Measurements from ENCODE around the gene LCN1.
A peak's percentile ranks its signal among the peaks of the same experiment; 100 is the strongest.

The LCN1 gene

DNA sequence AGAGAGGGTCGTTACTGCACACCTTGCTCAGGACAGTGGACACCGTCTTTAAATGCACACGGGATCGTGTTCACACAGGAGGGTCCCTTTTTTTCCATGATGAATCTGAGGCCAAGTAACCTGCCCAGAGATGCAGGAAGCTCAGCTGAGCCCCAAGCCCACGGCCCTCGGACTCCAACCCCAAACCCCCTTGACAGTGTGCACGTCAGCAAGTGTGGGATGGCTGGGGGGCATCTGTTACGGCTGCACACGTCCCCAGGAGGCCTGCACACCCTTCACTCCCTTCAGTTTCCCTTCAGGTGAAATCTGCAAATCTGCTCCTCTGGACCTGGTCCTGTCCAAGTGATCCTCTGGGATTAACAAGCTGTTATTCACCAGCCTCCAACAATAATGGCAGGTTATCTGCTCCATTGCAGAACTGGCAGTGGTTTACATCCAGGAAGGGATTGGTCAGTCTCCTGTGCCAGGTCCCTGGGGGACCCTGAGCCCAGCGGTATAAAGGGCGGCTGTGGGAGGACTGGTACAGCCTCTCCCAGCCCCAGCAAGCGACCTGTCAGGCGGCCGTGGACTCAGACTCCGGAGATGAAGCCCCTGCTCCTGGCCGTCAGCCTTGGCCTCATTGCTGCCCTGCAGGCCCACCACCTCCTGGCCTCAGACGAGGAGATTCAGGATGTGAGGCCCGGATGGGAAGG is at the start of gene LCN1:
TSS of gene LCN1 (plus strand) at position 525 of the 692 bp plus-strand sequence. CDS start at position 583, 58 bp downstream.
- DNase-seq = no peak

DNA sequence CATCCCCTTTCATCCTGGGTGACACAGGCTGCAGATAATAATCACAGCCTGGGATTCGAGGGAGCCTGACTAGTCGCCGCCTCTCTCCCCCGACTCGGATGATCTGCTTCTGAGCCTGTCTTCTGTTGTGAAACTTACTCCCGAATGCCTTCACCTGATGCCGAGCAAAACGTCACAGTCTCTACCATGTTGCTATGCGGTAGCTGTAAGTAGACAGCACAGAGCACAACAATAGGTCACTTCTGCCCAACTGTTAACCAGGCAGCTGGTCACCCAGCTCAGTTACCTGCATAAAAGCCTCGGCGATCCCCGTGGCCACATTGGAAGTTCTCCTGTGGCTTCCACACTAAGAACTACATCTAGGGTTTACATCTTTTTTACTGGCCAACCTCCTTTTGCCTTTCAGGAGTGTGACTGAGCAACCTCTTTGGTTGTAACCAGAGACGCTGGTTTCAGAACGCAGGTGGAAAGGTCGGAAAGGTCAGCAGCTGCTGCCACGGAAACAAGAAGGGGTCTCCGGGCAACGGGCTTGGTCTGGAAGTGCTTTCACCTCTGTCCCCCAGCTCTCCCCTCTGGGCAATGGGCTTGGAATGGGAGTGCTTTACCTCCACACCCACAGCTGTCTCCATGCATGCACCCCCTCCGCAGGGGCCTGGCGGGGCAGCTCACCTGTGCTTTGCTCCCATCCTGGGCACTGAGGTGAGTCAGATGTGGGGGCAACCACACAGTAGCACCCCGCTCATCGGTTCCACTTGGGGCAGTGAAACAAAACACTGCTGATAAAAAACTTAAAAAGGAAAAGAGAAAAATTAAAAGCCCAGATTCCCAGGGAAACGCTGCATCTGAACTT is 49.2 kb upstream of the LCN1 start:
- DNase-seq = no peak

DNA sequence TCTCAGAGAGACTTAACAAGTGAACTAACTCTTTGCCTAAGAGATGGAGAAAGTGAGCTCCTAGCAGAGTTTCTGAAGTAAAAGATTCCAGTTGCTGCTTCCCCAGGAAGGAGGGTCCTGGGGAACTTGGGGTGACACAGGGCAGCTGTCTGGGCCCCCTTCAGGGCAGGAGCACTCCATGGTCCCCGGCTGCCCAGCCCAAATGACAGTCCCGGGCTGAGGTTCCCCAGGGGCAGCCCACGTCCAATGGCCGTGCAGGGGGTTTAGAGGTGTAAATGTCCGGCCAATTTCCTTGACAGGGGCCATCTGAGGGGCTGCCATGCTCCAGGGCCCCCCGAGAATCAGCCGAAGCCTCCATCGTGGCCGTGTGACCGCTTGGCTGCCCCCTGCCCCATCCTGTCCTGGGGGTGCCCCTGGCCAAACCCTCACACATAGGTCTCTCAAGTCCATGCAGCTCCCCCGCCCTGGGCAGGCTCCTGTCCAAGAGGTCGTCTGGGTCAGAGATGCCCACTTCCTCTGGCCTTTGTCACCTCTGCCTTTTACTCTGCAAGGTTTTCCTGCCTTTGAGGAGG is 47.2 kb upstream of the LCN1 start:
- DNase-seq = no peak

DNA sequence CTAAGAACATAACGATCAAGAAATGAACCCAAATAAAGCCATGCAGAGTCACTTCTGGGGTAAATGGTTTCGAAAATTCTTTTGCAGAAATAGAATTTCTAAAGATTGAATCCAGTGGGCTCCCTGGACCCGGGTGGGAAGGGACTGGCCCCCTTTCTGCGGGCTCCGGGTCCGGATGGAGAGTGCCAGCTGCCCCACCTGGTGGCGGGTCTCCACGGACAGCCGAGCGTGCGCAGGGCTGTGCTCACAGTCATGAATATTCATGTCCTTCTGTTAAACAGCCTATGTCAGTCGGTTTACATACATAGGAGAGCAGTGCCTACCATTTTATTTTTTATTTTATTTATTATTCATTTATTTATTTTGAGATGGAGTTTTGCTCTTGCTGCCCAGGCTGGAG is 46.3 kb upstream of the LCN1 start:
- DNase-seq = peak in 1 of 14 donors; percentile 4

DNA sequence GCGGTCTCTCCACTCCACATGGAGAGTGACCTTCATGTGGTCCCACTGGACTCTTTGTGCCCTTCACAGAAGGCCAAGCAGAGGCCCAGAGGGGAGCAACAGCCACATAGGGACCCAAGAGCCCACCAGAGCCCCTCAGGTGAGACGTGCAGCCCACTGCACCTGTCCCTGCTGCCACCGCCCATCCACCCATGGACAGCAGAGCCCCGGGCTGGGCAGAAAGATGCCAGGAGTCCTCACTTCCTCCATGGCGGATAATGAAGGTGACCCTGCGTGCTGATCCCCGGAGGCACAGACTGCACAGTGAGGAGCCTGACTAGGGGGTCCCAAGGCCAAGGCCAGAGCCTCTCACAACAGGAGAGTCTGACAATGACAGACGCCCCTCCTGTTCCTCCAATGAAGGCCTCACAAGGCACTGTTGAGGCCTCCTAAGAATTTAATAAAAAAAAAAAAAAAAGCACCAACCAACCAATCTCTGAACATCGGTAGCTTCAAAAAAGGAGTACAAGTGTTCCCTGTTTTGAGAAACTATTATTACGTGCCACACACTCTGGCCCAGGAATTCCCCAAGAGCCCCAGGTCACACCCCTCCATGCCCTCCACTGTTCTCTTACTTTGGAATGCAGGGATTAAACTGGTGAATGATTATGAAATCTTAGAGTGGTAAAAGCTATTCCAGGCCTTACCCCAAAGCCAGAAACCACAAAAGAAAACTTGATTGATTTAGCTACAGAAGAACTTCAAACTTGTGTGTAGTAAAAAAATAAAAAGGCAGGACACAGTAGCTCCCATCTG is 44.5 kb upstream of the LCN1 start:
- DNase-seq = no peak

- DNase-seq = no peak
Measured at GRCh38 chr9:135478191-135478590, 43.0 kb upstream of the LCN1 start.

GRCh38 chr9:135478829-135479468 is 42.3 kb upstream of the LCN1 start:
- peak in 8 of 14 donors; percentile 11 to 55 (median 32) for DNase-seq

DNA sequence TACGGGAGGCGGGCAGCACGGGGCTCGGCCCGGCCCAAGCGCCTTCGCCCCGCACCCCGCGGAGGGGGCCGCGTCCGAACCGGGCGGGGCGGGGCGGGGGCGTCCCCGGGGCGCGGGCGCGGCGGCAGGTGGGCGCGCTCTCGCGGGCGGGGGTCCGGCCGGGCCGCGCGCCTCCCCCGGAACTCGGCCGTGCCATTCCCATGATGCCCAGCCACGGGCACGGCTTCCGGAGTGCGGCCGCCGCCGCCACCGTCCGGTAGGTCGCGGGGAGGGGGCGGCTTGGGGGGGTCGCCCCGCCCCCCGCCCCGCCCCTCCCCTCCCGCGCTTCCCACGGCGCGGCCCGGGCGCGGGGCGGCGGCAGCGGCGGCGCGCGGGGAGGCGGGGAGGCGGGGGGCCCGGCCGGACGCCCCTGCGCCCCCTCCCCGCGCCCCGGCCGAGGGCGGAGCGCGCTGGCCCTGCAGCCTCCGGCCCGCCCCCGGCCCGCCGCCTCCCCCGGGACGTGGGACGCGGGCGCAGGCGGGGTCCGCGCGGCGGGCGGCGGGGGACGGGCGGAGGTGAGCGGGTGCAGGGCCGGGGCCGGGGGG is 41.7 kb upstream of the LCN1 start, which contains the start of gene PPP1R26:
TSS of gene PPP1R26 (plus strand) at position 314 of the 584 bp plus-strand sequence. CDS start 4,729 bp downstream, outside the sequence.
- DNase-seq = peak in 2 of 14 donors; percentile 19 to 44

DNA sequence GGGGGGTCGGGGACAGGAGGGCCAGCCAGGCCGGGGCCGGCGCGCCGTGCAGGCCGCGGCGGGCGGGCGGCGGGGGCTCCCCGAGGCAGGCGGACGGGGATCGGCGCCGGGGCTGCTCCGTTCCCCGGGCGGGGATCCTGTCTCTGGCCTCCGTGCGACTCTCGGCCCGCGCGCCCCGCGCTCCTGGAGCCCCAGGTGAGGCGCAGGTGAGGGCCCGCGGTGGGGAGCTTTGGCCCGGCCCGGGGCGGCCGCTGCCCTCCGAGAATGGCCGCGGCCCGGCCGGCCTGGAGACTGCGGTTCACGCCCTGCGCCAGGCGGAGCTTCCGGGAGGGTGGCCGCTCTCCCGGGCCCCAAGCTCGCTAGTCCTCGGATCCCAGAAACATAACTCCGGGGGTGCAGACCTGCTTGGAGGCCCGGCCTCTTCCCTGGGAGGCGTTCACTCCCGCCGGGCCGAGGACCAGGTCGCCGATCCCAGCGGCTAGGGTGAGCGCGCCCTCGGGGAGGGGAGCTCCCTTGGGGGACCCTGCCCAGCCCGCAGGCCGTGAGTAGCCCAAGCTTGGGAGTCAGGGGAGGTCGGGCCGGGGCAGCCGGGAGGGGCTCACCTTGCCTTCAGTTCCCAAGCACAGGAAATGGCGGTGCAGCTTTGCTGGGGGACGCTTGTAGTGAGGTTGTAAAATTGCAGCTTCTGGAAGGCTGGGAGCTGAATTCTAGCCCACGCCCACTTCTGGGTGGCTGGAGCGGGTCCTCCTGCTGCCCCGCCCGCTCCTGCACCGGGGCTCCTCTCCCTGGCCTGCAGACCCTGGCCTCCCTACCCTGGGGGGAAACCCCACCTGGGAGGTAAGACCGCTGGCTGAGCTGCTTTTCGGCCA is 40.9 kb upstream of the LCN1 start:
- peak in 1 of 14 donors; percentile 44 for DNase-seq

DNA sequence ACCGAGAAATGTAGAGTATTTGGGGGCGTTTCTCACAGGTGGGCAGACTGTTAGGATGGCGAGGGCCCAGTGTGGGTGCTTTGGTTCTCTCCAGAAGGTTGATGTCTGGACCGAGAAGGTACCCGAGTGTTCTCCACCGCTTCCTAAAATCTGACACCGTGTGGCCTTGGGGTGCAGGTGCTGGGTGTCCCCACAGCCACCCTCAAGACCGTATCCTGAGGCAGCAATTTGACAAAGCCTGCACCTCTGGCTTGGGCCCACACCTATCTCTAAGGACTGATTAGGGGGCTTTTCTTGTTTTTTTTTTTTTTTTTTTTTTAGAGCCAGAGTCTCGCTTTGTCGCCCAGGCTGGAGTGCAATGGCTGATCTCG is 40.3 kb upstream of the LCN1 start:
- DNase-seq = no peak

DNA sequence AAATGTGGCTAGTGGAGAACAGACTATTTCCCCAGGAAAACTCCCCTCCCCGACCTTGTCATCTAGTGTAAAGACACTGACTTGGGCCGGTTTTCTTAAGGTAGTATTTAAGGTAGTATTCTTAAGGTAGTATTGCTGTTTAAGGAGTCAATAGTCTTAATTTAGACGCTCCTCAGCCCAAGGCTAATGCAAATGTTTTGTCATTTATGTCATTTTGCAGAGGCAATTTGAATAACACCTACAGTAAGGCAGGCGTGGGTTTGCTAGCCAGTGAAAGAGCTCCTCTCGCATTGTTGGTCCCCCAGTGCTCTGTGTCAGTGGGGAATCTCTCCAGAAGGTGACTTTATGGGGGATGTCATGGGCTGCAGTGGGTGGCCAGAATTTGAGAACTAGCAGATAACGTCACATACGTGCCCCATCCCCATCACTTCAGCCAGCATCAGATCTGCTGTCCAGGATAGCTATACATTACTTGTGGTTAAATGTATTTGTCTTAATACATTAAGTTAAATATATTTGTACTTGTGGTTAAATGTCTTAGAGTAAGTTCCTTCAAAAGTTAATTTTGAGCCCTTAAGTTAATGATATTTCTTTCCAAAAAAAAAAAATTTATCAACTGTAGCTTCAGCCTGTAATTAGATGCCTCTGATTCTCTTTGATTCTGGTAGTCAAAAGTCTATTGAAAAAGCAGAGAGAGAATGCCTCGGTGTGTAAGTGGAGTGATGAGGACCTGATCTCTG is 39.1 kb upstream of the LCN1 start:
- no peak for DNase-seq

- DNase-seq = no peak
Measured at GRCh38 chr9:135484460-135485277, 36.6 kb upstream of the LCN1 start.

GRCh38 chr9:135485385-135485784 is 35.9 kb upstream of the LCN1 start:
- DNase-seq = no peak

DNA sequence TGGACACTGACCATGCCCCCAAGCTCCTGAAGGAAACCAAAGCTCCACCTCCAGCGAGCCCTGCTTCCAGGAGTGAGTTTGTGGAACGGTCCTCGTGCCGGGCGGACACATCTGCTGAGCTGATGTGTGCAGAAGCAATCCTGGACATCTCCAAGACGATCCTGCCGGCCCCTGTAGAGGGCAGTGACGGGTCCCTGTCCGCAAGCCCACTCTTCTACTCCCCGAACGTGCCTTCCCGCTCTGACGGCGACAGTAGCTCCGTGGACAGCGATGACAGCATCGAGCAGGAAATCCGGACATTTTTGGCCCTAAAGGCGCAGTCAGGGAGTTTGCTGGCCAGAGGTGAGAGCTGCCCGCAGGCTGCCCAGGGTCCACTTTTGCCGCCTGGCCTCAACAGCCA is 35.4 kb upstream of the LCN1 start:
- no peak for DNase-seq

DNA sequence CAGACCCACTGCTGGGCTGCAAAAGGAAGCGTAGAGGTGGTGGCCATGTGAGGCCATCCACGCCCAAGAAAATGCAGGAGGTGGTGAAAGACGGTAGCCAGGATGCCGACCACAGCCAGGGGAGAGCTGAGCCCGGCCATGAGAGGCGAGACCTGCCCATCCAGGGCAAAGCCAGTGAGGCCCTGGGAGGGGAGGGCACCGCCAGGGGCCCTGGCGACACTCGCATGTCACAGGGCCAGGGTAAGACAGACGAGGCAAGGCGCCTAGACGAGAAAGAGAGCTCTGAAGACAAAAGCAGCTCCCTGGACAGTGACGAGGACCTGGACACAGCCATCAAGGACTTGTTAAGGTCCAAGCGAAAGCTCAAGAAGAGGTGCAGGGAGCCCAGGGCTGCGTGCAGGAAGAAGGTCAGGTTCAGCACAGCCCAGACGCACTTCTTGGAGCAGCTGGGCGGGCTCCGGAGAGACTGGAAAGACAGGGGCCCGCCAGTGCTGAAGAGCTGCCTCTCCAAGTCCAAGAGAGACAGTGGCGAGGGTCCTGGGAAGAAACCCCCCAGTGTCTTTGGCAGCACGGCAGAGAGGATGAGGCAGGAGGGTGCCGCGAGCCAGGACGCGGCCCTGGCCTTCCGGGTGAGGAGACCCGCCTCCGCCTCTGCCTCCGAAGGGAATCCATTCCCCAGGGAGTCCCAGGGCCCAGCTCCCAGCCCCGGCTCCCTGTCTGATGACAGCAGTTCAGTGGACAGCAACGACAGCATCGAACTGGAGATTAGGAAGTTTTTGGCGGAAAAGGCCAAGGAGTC is 34.8 kb upstream of the LCN1 start:
- no peak for DNase-seq

DNA sequence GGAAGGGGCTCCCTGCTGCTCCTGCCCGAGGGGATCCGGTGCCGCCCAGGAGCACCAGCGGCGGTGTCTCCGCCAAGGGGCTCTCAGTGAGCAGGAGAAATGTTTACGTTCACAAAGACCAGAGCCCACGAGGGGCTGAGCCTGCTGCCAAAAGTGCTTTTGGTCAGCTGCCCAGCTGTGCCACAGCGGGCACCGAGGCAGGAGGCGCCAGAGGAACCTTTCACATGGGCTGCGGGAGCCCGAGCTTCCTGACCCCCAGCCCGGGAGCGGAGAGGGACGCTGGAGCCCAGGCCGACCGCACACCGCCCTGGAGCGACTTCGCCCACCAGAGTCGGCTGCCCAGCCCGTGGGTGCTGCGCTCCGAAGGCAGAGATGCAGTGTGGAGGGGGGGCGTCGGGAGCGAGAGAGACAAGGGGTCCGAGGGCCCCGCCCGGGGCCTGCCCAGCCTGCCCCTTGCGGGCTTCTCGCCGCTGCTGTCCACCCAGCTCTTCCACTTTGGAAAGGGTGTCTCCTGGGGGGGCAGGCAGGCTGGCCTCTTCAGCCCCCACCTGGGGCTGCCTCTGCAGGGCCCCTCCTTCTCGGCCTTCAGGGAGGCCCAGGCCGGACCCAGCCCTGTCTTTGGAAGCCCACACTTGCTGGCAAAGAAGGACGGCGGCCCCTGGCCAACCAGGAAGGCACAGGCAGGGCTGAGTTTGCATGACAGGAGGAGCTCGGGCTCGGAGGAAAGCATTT is 33.8 kb upstream of the LCN1 start:
- DNase-seq = no peak

DNA sequence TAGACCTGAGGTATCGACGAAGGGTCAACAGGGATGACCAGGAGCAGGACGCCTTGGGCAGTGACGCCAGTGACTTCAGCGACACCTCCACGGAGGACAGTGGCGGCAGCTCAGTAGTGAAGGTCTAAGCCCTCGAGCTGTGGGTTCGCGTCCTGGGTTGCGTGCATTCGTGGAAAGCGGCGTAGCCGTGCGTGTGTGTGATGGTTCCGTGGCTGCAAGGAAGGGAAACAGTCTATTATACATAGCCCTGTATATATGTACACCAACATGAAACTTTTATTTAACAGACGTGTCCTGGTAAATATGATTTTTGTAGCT is 33.3 kb upstream of the LCN1 start:
- DNase-seq = no peak

DNA sequence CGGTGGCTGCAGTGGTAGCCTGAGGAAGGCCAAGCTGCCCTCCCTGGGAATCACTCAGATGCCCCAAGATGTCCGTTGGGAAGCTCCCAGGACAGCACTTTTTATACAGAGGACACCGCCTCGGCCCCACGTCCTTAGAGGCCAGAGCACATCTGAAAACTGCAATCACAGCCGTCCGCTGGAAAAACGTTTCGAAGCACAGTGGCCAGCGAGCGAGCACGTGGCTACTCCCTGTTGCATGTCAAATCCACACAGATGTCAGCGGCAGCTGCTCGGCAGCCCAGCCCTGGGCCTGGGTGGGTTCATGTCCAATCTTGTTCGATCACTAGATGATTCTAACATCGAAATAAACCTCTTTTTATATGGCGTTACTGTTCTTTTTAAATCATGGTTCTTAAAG is 32.7 kb upstream of the LCN1 start:
- no peak for DNase-seq

All from C1 segment of cervical spinal cord (tissue), 14 donors.